Ureter (tissue), 1 donor: Measurements from ENCODE around the gene SPANXN4. TPM values are rescaled to one million over a fixed set of nuclear protein-coding genes. Genes with fewer than 3 reads are reported as not detected.

Experiments
- DNase-seq: peaks from one replicate; pipeline ENCODE4 v3.0.0-alpha.2; 2020; ENCODE audit warnings: low spot score
- total RNA-seq: library from RNA; stranded (reverse); gene quantifications from one replicate; pipeline ENCODE4 v1.2.4, GENCODE V29; 2023
- donor health status: DM: yes; HTN: yes; CAD: no.

SPANXN4 gene, protein sequence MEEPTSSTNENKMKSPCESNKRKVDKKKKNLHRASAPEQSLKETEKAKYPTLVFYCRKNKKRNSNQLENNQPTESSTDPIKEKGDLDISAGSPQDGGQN
- not detected for total RNA-seq

DNA sequence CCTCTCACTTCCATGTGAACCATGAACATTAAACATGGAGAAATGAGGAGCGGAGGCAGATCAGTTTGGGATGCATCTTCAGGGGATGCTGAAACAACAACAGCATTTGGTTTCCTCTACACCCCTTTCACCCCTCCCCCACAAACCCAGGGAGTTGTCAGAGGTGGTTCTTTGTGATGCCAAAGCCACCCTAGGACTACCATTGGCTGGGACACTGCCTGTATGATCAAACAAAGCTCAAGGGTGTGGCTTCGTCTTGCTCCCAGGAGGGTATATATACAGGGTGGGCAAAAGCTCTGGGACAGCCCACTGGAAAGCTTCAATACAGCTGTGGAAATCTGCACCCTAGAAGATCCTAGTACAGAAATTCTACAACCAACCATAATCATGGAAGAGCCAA lies at the start of gene SPANXN4:
Gene SPANXN4, plus strand, starts transcription at position 301 of the 400 bp plus-strand sequence. Its CDS starts 87 bp downstream, at position 388.
- no peak for DNase-seq

DNA sequence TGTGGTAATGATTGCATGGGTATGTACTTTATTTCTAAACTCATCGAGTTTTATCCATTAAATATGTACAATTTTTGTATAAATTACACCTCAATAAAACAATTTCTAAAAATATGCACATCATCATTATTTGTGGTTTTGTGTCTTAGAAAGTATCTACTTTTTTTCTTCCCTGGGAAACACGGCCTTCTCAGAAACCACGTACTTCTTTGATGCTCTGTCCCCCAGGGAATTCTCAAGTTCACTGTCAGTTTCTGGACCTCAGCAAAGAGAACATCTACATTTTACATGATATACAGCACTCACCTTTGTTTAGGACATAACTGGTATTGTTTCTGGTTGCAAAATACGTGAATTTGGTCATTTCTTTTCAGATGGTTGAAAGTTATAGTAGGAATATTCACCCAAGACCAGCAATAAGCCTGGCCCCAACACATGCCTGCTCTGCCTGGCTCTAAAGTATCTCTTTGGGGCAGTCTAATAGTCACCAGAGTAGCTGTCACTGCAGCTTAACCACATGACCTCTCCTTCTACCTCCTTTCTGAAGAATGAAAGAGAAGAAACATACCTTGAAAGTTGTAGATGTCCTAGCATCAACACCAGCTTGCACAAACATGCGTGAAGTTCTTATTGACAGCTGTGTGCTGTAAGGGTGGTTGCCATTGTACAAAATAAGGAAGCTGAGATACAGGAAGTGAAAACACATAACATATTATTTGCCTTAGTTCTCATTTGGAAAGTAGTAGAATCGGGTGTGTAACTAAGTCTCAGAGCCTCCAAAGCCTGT lies 48.4 kb upstream of the SPANXN4 start:
- DNase-seq, result no peak

DNA sequence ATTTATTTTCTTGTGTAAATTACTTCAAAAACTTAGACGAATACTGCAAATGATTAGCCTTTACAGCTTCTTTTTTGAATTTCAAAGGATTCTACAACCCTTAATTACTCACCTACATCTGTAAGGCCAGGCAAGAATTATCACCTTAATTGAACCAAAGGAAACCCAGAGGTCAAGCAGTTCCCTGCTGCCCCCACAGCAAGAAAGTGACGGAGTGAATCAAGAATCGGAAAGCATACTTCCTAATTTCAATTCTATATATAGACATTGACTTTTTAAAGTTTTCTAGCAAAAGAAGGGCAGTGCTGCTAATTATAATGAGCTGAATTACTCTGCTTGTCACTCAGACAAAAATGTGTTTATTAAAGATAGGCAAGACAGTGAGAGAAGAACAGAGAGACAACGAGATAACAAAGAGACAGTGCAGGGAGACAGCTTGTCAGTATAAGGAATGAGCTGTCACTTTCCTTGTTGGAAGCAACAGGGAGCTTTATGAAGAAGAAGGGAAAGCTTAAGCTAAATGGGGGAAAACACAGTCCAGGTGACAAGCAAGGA lies 47.5 kb upstream of the SPANXN4 start:
- no peak for DNase-seq

DNA sequence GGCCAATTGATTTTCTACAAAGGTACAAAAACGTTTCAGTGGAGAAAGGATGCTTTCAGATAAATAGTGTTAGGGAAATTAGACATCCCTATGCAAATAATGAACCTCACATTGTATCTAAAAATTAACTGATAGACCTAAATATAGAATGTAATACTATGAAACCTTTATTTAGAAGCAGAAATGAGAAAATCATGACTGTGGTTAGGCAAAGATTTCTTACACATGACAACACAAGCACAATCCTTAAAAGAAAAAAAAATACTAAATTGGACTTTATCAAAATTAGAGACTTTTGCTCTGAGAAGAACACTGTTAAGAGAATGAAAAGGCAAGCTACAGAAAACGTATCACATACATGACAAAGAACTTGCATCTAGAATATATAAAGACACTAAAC lies 43.0 kb upstream of the SPANXN4 start:
- no peak for DNase-seq

DNA sequence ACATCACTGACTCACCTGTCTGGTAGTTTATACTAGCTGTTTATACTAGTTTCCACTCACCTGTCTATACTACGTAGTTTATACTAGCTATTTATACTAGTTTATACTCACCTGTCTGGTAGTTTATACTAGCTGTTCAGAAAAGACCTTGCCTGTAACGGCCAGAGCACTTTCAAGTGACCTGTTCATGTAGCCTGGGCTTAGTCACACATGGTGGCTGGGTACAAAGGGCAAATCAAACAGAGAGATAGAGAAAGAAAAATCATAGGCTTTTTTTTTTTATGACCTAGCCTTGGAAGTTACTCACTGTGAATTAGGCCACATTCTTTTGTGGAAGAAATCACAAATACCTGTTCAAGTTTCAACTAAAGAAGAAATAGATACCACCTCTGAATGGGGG lies 30.7 kb upstream of the SPANXN4 start:
- no peak for DNase-seq

DNA sequence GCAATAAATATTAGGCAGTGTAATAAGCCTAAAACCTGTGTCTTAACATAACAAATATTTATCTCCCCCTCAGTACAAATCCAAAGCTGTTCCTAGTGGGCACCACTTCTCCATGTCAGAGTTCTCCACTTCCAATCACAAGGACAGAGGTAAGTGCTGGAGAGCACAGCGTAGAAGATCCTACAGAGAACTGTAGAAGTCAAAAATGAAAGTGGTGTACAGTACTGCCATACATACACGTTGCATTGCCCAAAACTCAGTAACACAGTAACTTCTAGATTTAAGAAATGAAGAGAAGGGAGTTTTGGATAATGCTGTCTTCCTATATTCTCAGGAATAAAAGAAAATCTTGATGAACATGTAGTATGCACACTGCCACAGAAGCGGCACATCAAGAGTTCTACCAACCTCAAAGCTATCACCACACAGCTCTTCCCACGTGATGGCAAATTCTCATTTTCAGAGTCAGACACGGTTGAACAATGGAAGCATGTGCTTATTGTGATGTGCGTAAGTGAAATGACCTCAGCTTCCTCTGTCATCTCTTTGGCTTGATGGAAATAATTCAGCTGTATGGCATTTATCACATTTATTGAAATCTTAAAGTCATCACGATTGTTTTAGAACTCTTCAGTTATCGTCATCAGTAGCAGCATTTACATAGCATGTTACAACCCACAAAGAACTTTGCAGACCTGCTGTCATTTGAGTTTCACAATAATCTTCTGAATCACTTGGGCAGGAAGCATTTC lies 27.1 kb upstream of the SPANXN4 start:
- DNase-seq, result no peak

DNA sequence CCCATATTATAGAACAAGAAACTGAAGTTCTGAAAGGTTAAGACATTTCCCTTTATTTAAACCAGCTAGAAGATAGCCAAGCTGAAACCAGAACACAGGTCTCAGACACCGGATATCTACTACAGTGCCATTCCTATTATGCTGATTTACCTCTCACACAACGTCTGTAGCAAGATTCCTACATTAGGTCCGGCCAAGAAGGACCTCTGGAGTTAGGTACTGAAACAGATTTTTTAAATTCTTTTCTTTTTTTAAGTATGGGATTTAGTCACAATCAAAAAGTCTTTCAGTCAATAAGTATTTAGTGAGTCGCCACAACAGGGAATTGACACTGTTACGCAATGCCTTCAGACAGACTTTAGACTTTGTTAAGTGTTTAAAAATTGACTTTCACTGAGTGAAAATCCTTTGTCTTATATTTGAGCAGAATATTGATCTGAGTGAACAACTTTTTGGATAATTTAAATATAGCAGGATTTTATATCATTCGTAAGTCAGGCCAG lies 26.5 kb upstream of the SPANXN4 start:
- no peak for DNase-seq

DNA sequence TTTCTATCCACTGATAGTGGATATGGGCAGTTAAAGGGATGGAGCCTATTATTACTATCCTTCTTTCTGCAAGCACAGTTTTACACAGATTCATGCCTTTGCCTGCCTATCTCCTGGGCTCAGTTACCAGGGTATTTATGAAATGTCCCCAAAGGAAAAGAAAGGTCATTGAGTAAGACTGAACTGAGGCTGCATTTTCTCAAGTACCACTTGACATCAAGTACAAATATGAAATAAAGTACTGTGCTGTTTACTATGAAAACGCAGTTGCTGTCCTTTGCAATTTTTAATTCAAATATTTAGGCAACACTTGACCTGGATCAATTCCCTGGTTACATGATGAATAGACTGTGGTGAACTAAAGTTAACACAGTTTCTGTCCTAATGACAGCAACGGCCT lies 23.5 kb upstream of the SPANXN4 start:
- DNase-seq, result no peak

DNA sequence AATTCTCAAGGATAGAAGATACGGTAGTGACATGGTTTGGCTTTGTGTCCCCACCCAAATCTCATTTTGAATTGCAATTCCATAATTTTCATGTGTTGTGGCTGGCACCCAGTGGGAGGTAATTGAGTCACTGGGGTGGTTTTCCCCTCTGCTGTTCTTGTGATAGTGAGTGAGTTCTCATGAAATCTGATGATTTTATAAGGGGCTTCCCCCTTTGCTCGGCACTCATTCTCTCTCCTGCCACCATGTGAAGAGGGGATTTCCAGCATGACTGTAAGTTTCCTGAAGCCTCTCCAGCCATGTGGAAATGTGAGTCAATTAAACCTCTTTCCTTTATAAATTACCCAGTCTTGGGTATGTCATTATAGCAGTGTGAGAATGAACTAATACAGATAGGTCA lies 8.5 kb upstream of the SPANXN4 start:
- DNase-seq, result no peak

DNA sequence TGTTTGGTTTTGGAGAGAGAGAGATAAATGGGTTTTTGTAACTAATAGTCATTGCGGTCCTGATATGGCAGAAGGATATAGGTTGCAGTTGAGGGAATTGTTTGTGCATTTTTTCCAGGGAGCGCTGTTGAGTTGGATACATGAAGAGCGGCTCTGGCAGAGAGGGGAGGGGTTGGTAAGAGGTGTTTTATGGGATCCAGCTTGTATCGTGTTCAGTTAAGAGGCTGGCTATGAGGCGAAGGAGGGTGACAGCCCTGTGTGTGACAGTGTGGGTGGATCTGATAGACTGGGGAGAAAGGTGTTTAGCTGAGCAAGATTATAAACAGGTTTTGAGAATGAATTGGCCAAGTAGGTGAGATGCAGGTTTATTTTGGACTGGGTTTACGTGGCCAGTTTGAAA lies 1.5 kb downstream of the SPANXN4 start:
- DNase-seq, result no peak

DNA sequence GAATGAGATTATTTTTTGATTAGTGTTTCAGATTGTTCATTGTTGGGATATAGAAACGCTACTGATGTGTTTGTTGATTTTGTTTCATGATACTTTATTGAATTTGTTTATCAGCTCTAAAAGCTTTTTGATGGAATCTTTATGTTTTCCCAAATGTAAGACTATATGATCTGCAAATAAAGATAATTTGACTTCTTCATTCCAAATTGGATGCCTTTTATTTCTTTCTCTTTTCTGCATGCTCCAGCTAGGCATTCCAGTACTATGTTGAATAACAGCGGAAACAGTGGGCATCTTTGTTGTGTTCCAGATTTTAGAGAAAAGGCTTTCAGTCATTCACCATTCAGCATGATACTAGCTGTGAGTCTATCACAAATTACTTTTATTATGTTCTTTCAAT lies 21.8 kb downstream of the SPANXN4 start:
- DNase-seq, result no peak

DNA sequence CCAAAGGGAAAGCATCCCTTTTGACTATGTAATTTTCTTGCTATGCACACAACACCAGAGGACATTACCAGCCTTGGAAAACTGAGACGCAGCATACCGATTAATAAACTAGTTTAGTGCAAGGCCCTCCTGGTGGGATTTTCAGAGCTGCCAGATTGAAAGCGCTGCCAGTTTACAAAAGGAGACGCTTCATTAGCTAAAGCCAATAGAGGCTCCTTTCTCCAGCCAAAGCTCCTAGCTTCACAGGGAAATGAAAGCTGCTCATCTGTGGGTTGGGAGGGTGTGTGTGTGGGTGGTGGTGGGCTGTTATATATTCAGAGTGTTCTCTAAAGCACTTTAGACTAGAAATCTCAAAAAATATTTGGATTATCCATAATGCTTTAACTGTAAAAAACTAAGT lies 32.4 kb downstream of the SPANXN4 start:
- DNase-seq, result no peak

DNA sequence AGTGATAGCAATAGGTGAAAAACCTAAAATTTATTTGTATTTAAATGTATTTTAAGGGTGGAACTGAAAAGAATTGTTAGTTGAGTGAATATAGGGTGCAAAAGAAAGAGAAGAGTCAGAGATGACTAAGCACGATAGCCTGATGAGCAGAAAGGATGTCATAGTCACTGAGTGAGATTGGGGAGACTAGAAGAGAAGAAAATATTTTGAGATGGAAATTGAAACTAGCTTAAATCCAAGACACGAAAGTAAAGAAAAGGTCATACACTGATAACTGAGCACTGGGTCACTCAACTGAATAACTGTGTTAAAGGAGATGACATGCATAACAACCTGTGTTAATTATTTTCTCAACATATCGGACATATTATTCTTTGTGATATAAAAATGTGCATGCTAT lies 55.5 kb downstream of the SPANXN4 start:
- no peak for DNase-seq

DNA sequence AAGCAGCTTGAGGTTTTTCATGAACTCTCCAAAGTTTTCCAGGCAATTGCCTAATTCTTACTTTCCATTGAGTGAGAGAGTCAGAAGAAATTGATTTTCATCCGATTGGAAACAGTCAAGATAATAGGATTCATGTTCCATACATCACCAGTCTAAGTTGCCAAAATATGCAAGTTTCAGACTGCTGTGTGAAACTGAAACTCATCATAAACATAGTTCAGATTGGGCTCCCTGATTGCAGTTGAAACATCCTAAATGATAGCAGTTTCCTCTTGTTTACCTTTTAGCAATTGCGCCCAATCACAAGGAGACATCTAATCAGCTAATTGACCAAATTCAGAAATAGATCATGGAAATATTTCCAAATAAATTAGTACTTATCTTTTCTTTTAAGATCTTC lies 56.8 kb downstream of the SPANXN4 start:
- no peak for DNase-seq
